Measurements from ENCODE around the gene COX8C.
"Not testable (repeated sequence)": the region's sequence is repeated elsewhere in the genome, so short reads cannot be mapped to it uniquely, and the experiment has no call there.

Gene COX8C

GRCh38 chr14:93322929-93323599 lies 23.9 kb upstream of the COX8C start:
- no peak for DNase-seq

GRCh38 chr14:93323600-93324174 lies 23.3 kb upstream of the COX8C start:
- DNase-seq = no peak

DNA sequence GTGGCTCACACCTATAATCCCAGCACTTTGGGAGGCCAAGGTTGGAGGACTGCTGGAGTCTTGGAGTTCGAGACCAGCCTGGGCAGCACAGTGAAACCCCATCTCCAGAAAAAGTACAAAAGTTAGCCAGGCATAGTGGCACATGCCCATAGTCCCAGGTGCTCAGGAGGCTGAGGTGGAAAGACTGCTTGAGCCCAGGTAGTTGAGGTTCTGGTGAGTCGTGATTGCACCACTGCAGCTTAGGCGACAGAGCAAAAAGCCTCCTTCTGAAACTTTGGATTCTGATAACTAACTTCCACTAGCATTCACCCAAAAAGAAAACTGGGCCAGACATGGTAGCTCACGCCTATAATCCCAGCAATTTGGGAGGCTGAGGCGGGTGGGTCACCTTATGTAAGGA lies 20.8 kb upstream of the COX8C start:
- no peak for DNase-seq

DNA sequence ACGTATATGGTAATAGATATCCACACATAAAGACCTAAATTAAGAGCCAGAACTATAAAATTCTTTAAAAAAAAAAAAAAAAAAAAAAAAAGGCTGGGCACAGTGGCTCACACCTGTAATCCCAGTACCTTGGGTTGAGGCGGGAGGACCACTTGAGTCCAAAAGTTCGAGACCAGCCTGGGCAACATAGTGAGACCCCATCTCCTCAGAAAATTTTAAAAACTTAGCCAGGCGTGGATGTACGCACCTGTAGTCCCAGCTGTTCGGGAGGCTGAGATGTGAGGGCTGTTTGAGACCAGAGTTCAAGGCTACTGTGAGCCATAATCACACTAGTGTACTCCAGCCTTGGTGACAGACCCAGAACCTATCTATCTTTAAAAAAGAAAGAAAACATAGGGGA lies 18.4 kb upstream of the COX8C start:
- DNase-seq = no peak

DNA sequence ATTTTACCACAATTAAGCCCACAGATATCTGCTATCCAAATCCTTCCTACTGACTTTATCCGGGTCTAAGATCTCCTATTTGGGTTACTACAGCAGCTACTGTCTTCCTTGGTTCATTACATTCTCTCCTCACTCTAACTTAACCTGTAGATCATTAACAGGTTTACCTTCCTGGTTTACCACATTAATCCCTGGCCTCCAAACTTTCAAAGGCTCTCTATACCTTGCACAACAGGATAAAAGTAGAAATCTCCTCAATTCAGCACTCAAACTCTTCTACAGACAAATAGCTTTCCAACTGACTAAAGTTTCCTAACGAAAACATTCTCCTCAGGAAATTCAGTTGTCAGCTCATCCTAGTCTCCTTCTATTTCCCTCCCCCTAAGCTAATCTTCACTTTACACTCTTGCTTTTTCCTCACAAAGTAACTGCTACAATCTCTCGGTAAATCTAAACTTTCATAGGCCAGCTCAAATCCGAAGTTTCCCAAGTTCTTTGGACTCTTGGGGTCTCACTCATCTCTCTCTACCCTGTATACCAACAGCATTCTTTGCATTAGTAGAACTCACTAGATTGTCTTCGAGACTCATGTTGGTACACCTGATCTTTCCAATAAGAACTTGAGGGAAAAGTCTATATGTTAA lies 16.9 kb upstream of the COX8C start:
- DNase-seq = no peak

- no peak for DNase-seq
These were observed 16.4 kb upstream of the COX8C start for GRCh38 chr14:93330609-93331000.

- no peak for DNase-seq
These were observed 15.8 kb upstream of the COX8C start for GRCh38 chr14:93331002-93331727.

- peak; percentile 9 for DNase-seq
These were observed 15.1 kb upstream of the COX8C start for GRCh38 chr14:93331728-93332396.

GRCh38 chr14:93332397-93332852 lies 14.6 kb upstream of the COX8C start:
- DNase-seq = peak; percentile 23

GRCh38 chr14:93332853-93333630 lies 13.9 kb upstream of the COX8C start, which contains the start of gene BTBD7:
Gene BTBD7, minus strand, starts transcription at chr14:93333036. Its CDS starts 36,985 bp downstream, at chr14:93296051.
- DNase-seq = peak; percentile 97

DNA sequence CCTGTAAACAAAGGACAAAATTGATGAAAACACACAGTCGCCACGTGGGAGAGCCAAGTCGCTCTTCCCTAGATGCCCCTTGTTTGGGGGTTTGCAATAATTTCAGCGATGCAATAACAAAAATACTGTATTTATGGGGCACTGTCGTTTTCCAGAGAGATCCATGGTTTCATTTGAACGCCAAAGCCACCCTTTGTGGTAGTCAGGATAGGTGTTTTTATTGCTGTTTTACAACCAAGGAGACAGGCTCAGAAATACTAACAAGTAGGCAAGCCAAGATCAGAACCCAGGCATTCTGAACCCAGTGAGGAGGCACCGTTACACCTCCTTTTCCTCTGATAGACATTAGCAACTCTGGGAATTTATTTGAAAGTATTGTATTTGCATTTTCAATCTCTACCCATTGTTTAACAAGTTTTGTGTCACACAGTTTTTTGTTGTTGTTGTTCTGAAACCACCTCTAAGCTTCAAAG lies 13.3 kb upstream of the COX8C start:
- DNase-seq = no peak

GRCh38 chr14:93337143-93337753 lies 9.7 kb upstream of the COX8C start:
- no peak for DNase-seq

DNA sequence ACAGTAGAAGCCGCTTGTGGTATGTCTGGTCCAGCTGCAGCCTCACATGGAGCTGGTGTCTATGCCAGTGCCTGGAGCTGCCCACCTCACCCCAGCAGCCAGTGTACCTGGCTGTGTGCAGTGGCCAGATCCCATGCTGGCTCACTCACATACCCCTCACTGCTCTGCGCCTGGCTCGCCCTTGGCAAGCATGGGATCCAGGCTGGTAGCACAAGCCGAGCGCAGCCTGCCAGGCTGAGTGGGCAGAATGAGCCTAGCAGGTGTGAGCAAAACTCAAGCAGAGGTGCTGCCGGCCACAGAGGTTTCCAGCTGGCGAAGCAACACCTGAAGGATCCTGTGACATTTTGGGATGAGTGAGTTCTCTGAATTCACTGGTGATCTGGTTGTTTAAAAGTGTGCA lies 9.1 kb upstream of the COX8C start:
- DNase-seq = no peak

- DNase-seq = no peak
These were observed 3.7 kb upstream of the COX8C start for GRCh38 chr14:93343266-93343665.

DNA sequence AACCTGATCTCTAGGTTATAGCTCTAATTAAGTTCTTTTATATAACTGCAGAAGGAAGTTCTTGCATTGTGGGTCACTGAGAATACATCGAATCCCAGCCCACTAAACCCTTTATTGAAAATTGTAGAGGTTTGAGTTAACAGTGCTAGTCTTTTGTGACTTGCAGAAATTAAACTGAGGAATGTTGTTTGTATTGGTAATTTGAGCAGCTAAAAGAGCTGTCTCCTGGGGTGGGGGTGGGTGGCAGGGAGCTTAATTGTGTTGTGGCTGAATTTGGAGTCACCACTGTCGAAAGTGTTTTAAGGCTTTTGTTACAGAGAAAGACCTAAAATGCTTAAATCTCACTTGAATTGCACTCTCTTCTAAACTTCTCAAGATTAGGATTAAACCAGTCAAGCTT lies 3.2 kb upstream of the COX8C start:
- no peak for DNase-seq

DNA sequence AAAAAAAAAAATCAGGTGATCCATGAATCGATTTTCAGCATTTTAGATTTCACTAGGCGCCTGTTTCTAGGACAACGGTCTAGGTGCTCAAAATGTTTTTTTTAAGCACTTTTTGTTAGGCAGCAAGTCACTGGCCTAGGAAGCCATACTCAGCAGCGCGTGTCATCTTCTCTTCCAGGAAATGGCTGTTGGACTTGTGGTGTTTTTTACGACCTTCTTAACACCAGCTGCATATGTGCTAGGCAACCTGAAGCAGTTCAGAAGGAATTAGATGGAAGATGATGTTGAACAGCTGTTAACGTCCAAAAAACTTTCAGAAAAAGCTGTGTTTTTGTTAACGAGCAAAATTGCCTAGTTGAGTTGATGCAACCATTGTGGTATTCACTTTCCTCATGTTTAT lies 868 bp downstream of the COX8C start:
- no peak for DNase-seq

DNA sequence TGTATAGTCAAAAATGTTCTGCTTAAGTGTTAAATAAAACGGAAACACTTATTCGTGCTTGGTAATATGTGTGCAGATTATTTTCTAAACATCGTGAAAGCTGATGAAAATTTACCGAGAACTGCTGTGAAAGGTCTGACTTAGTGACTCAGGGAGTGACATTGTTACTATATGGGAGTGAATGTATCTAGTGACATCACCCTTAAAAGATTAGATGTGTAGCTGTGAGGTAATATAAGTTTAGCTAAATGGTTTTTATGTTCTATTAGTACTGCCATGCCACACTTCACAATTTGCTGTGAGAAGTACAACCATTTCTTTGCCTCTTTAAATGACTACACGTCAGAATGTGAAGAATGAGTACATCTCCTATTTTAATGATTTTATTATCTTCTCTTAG lies 1.3 kb downstream of the COX8C start:
- DNase-seq = no peak

GRCh38 chr14:93354873-93355272 lies 7.9 kb downstream of the COX8C start:
- DNase-seq = not testable (repeated sequence)

DNA sequence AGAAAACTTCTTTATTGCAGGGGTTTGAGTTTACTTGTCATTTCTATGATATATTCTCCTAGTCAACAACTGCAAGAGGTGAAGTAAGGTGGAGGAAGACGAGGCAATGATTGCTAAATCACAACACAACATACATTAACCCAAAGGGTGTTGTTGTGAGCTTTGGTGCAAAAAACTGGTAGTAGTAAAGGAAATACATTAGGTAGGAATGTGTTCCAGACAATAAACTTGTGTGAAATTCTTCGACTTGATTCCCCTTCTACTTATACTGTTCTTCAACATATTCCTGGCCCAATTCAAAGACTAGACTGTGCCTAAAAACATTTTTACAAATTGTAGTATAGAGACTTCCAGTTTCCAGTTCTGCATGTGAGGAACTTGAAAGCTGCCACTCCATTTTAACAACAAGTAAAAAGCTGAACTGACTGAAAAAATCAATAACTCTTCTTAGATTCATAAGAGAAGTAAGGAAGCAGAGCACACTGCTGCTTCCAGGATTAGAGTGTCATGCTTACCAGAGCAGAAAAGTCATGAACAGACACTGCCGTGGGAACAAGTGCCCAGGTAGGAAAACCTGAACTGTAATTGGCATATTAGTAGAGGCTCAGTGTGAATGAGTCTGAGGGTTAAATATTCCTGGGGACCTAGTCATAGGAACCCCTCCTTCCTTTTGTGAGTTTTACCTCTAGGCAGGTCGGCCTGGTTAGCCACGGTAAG lies 22.2 kb downstream of the COX8C start:
- peak; percentile 7 for DNase-seq

- DNase-seq = no peak
These were observed 22.8 kb downstream of the COX8C start for GRCh38 chr14:93369713-93370266.
